Measurements from ENCODE around the gene TBC1D2.

DNA sequence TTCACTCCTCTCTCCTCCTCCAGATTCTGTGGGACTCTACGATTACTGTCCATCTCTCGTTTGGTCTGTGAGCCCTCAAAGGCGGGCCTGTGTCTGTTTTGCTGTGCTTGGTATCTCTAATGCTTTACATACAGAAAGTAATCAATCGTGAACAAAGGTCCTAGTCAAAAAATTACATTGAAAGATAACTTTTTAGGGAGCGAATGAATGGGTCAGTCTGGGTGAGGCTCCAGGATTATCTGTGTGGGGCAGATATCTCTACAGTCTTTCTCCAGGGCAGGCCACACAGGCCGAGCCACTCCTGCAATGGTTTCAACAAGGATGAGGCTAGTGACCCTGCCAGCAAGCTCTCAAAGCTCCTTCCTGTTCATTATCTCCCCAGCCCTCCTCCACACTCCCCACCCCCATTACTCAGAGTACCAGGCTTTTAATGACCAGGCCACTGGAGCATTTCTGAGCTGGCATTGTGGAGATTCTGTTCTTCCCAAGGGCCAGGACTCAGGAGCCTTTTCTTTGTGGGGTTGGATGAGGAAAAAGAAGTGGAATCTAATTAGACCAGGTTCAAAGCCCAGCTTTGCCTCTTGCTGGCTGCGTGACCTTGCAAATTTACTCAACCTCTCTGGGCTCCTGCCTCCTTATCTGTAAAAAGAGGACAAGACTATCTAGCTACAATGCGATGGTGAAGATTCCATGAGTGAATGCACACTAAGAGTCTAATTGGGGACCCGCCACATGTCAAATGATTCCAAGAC lies 73.2 kb downstream of the TBC1D2 start:
- TF ChIP-seq CTCF (IDR thresholded peaks at IDR 0.05) (no peak), POLR2A (IDR thresholded peaks at IDR 0.05) (no peak)

All from uterus (tissue), 2 donors.